Muscle layer of duodenum (tissue), 2 donors: Measurements from ENCODE around the gene IRX4.

Source experiments
- H3K27ac ChIP-seq: one replicate; pipeline ENCODE4 v1.7.0; 2013; ENCODE audit warnings: mild to moderate bottlenecking, low read length
- H3K27me3 ChIP-seq: one replicate; pipeline ENCODE4 v1.7.0; 2013; ENCODE audit warnings: low read depth, mild to moderate bottlenecking, control low read depth, low read length
- H3K36me3 ChIP-seq, 2 donors: one replicate each; pipeline ENCODE4 v1.7.0; 2013; ENCODE audit warnings: low read length in 2 of 2, control low read depth in 1 of 2, mild to moderate bottlenecking in 1 of 2; ENCODE audit not compliant: insufficient read depth in 2 of 2, control insufficient read depth in 1 of 2
- H3K4me1 ChIP-seq, 2 donors: one replicate each; pipeline ENCODE4 v1.7.0; 2013; ENCODE audit warnings: low read length in 2 of 2, mild to moderate bottlenecking in 2 of 2, control low read depth in 1 of 2, moderate library complexity in 1 of 2; ENCODE audit not compliant: insufficient read depth in 2 of 2, control insufficient read depth in 1 of 2
- H3K4me3 ChIP-seq, 2 donors: one replicate each; pipeline ENCODE4 v1.7.0; 2013; ENCODE audit warnings: low read length in 2 of 2, low read depth in 1 of 2, mild to moderate bottlenecking in 1 of 2
- H3K9me3 ChIP-seq, 2 donors: one replicate each; pipeline ENCODE4 v1.7.0; 2013; ENCODE audit warnings: low read length in 2 of 2, control low read depth in 1 of 2, mild to moderate bottlenecking in 1 of 2; ENCODE audit not compliant: control insufficient read depth in 1 of 2
- donor health status: healthy.

Gene IRX4

DNA sequence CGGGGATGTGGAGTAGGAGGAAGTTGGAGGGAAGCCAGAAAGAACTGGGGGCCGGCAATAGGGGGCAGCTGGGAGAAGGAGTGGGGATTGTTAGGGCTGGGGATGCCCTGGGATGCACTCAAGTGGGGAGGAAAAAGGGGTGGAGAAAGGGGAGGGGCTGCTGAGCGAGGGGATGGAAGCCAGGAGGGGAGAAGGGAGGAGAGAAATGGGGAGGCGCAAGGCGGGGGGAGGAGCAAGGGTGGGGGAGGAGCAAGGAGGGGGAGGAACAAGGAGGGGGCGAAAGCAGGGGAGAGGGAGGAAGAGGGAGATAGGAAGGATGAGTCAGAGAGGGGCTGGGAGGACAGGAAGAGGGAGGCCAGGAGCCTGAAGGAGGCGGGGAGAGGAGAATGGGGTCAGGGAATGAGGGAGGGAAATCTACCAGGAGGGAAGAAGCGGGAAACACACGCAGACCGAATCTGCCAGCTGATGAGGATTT lies 1.6 kb downstream of the IRX4 start:
- Histone ChIP-seq H3K27ac (no peak overlapping the region), H3K4me3 (no peak overlapping the region), H3K36me3 (no peaks in the 10 kb centered on the region), H3K4me1 (peaks cover 0 to 36% of the 10 kb centered on the region in 2 donors), H3K9me3 (no peaks in the 10 kb centered on the region), H3K27me3 (peaks cover 59% of the 10 kb centered on the region)

DNA sequence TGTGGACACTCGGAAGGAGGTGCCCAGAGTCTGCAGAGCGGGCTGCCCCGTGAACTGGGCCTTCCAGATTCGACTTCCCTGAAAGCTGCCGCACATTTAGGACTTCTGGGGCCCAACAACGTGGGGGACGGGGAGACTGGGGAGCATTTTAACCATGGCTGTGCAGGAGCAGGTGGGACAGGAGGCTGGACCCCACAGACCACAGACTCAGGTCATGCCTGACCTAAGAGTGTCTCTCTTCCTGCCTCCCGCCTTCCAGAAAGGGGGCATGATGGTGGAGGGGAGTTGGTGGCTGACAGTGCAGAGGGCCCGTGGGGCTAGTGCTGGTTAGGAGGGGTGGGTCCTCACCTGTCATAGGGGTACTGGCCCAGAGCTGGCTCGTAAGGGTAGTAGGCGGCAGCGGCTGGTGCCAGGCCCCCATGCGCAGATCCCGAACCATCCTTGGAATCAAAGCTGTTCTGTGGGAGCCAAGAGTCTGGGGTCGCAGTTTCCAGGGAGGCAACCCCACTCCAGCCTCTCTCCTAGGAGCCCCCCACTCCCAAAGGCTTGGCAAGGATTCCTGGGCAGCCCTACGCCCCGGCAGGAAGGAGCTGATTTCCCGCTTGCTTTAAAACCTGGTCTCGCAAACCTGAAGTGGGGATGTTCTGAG lies 2.2 kb downstream of the IRX4 start:
- H3K27me3 ChIP-seq = peaks cover 58% of the 10 kb centered on the region
- H3K27ac ChIP-seq = no peak overlapping the region
- H3K36me3 ChIP-seq = no peaks in the 10 kb centered on the region
- H3K4me3 ChIP-seq = no peak overlapping the region
- H3K9me3 ChIP-seq = no peaks in the 10 kb centered on the region
- H3K4me1 ChIP-seq = peaks cover 0 to 42% of the 10 kb centered on the region in 2 donors

- Histone ChIP-seq H3K9me3 (no peaks in the 10 kb centered on the region), H3K4me3 (no peak overlapping the region), H3K27ac (no peak overlapping the region), H3K27me3 (peaks cover 60% of the 10 kb centered on the region), H3K36me3 (no peaks in the 10 kb centered on the region), H3K4me1 (peaks cover 0 to 46% of the 10 kb centered on the region in 2 donors)
These were observed 3.1 kb downstream of the IRX4 start for GRCh38 chr5:1879292-1880263.

DNA sequence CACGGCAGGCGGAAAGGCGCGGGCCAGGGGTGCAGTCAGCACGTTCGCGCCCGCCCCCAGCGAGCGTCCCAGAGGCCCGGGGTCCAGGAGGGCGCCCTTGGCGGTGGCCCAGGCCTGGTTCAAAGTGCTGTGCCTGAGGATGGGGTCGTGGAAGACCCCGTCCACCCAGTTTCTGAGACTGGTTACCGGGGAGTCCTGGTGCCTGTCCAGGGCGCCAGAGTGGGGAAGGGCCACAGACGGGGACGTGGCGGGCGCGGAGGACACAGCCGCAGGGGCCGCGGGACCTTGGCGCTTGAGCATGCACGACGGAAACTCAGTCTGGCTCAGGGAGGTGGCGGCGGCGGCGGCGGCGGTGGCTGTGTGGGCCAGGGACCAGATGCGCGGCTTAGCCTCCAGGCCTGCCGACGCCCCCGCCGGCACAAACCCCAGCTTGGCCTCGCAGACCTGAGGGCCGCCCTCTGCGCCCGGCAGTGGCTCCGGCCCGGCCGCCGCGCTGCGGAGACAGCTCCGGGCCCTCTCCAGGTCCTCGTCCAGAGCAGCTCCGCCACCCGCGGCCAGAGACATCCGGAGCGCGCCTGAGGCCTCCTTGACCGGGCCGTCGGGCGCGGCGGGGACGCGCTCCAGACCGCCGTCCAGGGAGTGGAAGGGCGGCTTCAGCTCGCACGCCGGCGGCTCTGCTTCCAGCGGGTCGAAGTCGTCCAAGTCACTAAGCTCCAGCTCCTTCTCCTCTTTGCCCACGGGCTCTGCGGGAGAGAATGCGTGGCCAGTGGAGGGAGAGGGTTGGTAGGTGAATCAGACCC lies 4.5 kb downstream of the IRX4 start:
- Histone ChIP-seq H3K4me1 (peaks cover 0 to 37% of the 10 kb centered on the region in 2 donors), H3K9me3 (no peaks in the 10 kb centered on the region), H3K27me3 (peaks cover 60% of the 10 kb centered on the region), H3K27ac (no peak overlapping the region), H3K36me3 (no peaks in the 10 kb centered on the region), H3K4me3 (no peak overlapping the region)

DNA sequence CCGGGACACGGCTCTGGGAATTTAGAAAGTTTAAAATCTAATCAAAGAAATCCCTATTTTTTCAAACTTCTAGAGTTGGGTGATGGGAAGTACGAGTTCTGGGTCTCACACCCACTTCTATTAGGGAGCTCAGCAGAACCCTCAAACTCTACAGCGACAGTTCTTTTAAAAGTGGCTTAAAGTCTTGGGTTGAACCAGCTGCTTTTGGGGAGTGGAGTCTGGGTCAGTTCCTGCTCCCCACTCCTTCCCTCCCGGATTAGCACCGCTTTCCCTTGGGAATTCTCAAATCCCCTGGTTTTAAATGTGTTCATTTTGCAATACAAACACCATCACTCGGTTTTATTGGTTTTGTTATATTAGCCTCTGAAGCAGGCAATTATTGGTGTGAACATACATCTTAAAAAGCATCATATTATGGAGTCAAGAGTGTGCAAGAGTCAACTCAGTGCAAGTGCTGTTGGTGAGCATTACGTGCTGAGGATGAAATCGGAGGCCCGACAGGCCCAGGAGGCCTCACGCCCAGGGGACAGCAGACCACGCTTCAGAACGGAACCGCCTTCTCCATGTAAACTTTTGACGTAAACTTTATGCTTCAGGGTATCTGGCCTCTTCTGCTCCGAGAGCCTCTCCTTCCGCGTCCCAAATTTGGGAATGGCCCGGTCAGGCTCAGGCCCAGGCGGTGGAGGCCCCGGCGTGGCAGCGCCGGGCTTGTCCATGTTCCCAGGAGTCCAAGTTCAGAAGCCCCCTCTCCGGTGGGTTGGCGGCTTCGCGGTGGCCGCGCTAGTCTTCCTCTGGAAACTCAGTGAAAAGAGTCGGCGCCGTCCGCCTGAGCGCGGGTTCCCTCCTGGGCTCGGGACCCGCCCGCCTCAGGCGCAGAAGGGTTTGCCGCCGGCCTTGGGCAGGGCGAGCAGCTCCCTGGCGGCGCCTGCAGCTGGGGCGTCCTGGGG lies 5.3 kb downstream of the IRX4 start:
- Histone ChIP-seq H3K4me1 (peaks cover 0 to 28% of the 10 kb centered on the region in 2 donors), H3K27ac (no peak overlapping the region), H3K36me3 (no peaks in the 10 kb centered on the region), H3K9me3 (no peaks in the 10 kb centered on the region), H3K4me3 (no peak overlapping the region), H3K27me3 (peaks cover 66% of the 10 kb centered on the region)

- Histone ChIP-seq H3K27ac (no peak overlapping the region), H3K36me3 (no peaks in the 10 kb centered on the region), H3K9me3 (no peaks in the 10 kb centered on the region), H3K4me3 (no peak overlapping the region), H3K27me3 (peaks cover 58% of the 10 kb centered on the region), H3K4me1 (peaks cover 0 to 21% of the 10 kb centered on the region in 2 donors)
These were observed 6.1 kb downstream of the IRX4 start for GRCh38 chr5:1876660-1877064.

- Histone ChIP-seq H3K4me3 (peak overlapping the region in 1 of 2 donors; percentile 43), H3K4me1 (peaks cover 0 to 19% of the 10 kb centered on the region in 2 donors), H3K36me3 (no peaks in the 10 kb centered on the region), H3K9me3 (no peaks in the 10 kb centered on the region), H3K27ac (no peak overlapping the region), H3K27me3 (peaks cover 56% of the 10 kb centered on the region)
These were observed 6.7 kb downstream of the IRX4 start for GRCh38 chr5:1875843-1876659.

DNA sequence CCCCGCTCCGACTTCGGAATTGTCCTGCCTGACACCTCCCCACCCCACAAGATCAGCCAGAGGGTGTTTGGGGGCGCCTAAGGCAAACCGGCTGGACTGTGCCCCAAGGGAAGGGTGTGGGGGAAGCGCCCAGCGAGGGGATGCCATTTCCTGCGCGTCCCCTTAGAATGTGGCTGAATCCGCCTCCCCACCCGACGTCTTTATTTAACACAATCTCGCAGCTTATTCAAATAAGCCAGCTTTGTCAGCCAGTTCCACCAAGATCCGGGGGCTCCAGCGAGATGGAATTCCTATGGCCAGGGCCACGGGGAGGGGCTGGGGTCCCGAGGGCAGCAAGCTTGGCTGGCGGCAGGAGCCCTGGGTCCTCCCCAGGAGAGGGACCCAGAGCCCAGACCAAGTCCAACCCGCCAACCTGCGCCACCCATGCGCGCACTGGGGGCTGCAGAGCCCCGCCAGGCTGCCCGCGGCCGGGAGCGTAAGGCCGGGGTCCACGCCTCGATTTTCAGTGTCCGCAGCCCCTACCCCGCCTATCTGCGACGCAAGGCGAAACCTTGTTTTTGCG lies 7.4 kb downstream of the IRX4 start:
- Histone ChIP-seq H3K4me3 (peak overlapping the region in 1 of 2 donors; percentile 43), H3K36me3 (no peaks in the 10 kb centered on the region), H3K4me1 (peaks cover 0 to 19% of the 10 kb centered on the region in 2 donors), H3K9me3 (no peaks in the 10 kb centered on the region), H3K27ac (no peak overlapping the region), H3K27me3 (peaks cover 51% of the 10 kb centered on the region)

DNA sequence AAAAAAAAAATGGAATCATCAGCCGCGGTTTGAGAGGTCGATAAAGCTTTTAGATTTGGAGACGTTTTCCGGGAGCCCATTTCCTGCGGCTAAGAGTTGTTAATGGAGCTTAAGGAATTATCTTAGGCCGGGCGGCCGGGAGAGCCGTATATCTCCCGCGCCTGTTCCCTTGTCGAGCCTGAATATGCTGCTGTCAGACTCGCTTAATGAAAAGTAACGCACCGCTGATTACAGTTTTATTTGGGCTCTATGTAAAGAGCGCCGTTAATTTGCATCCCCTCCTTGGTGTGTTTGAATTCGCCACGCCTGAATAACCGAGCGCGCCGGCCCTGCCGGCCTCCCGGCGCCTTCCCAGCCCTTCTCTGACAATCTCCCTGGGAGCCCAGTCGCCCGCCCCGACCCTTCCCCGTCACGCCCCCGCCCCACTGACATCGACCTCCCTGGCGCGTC lies 7.9 kb downstream of the IRX4 start:
- Histone ChIP-seq H3K4me3 (no peak overlapping the region), H3K36me3 (no peaks in the 10 kb centered on the region), H3K4me1 (peaks cover 0 to 19% of the 10 kb centered on the region in 2 donors), H3K9me3 (no peaks in the 10 kb centered on the region), H3K27ac (no peak overlapping the region), H3K27me3 (peaks cover 46% of the 10 kb centered on the region)
